HG02885 (cell line): ENCODE measurements around the gene MED8.
"Not testable (repeated sequence)": the region's sequence is repeated elsewhere in the genome, so short reads cannot be mapped to it uniquely, and the experiment has no call there.

Source experiments
- ATAC-seq: cut with Tn5 transposase; IDR thresholded peaks from one replicate; pipeline ENCODE4 v1.9.1; 2021; ENCODE audit warnings: mild to moderate bottlenecking; ENCODE audit not compliant: unreplicated experiment, poor library complexity

Gene MED8

GRCh38 chr1:43422995-43423671, 33.5 kb upstream of the MED8 start:
- no peak for ATAC-seq

GRCh38 chr1:43421976-43422750, 32.6 kb upstream of the MED8 start:
- ATAC-seq = no peak

GRCh38 chr1:43421396-43421795, 31.8 kb upstream of the MED8 start:
- ATAC-seq = no peak

GRCh38 chr1:43420874-43421273, 31.3 kb upstream of the MED8 start:
- ATAC-seq = no peak

GRCh38 chr1:43419627-43420425, 30.2 kb upstream of the MED8 start:
- no peak for ATAC-seq

- ATAC-seq = peak; percentile 50
Observed at GRCh38 chr1:43418858-43419257, 29.3 kb upstream of the MED8 start.

- no peak for ATAC-seq
Observed at GRCh38 chr1:43415901-43416300, 26.3 kb upstream of the MED8 start.

- ATAC-seq = no peak
Observed at GRCh38 chr1:43414634-43415223, 25.1 kb upstream of the MED8 start.

- not testable (repeated sequence) for ATAC-seq
Observed at GRCh38 chr1:43413426-43413825, 23.8 kb upstream of the MED8 start.

GRCh38 chr1:43410571-43410970, 21.0 kb upstream of the MED8 start:
- ATAC-seq = no peak

- no peak for ATAC-seq
Observed at GRCh38 chr1:43405876-43406234, 16.3 kb upstream of the MED8 start.

GRCh38 chr1:43405219-43405875, 15.7 kb upstream of the MED8 start:
- no peak for ATAC-seq

GRCh38 chr1:43404353-43404752, 14.8 kb upstream of the MED8 start:
- ATAC-seq = no peak

- ATAC-seq = no peak
Observed at GRCh38 chr1:43402089-43402865, 12.7 kb upstream of the MED8 start.

- ATAC-seq = not testable (repeated sequence)
Observed at GRCh38 chr1:43400441-43400840, 10.8 kb upstream of the MED8 start.

- ATAC-seq = no peak
Observed at GRCh38 chr1:43398227-43398626, 8.6 kb upstream of the MED8 start.

- ATAC-seq = no peak
Observed at GRCh38 chr1:43396059-43396458, 6.5 kb upstream of the MED8 start.

- no peak for ATAC-seq
Observed at GRCh38 chr1:43395523-43395922, 5.9 kb upstream of the MED8 start.

GRCh38 chr1:43392702-43393101, 3.1 kb upstream of the MED8 start:
- no peak for ATAC-seq

- ATAC-seq = no peak
Observed at GRCh38 chr1:43388613-43389012, 987 bp downstream of the MED8 start.
